GM19240 (cell line): Measurements from ENCODE around the gene CBX7.
A peak's percentile ranks its signal among the peaks of the same experiment; 100 is the strongest.

Experiments used
- DNase-seq: peaks from one replicate; pipeline ENCODE4 v3.0.0; 2011; ENCODE audit warnings: low spot score; ENCODE audit not compliant: insufficient read length

CBX7 gene

GRCh38 chr22:39128508-39128907 is 24.0 kb downstream of the CBX7 start:
- DNase-seq: no peak

- DNase-seq: no peak
Observed at GRCh38 chr22:39125622-39126021, 26.9 kb downstream of the CBX7 start.

- no peak for DNase-seq
Observed at GRCh38 chr22:39123751-39124581, 28.5 kb downstream of the CBX7 start.

GRCh38 chr22:39122772-39123470 is 29.6 kb downstream of the CBX7 start:
- DNase-seq: no peak

- DNase-seq: no peak
Observed at GRCh38 chr22:39120983-39121382, 31.5 kb downstream of the CBX7 start.

GRCh38 chr22:39117585-39118191 is 34.8 kb downstream of the CBX7 start:
- peak; percentile 58 for DNase-seq

DNA sequence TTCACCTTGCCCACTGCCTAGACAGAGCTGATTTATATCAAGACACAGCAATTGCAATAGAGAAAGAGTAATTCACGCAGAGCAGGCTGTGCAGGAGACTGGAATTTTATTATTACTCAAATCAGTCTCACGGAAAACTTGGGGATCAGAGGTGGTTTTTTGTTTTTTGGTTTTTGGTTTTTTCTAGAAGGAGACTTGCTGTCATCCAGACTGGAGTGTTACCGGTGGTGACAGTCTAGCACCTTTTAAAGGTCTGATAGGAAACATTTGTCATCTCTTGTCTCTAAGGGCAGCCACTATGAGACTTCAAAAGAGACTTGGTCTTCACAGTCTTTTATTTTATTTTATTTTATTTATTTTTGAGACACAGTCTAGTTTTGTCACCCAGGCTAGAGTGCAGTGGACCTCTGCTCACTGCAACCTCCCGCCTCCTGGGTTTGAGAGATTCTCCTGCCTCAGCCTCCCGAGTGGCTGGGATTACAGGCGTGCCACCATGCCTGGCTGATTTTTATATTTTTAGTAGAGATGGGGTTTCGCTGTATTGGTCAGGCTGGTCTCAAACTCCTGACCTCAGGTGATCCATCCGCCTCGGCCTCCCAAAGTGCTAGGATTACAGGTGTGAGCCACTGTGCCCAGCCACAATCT is 36.4 kb downstream of the CBX7 start:
- DNase-seq: no peak

GRCh38 chr22:39115570-39115969 is 36.9 kb downstream of the CBX7 start:
- no peak for DNase-seq

DNA sequence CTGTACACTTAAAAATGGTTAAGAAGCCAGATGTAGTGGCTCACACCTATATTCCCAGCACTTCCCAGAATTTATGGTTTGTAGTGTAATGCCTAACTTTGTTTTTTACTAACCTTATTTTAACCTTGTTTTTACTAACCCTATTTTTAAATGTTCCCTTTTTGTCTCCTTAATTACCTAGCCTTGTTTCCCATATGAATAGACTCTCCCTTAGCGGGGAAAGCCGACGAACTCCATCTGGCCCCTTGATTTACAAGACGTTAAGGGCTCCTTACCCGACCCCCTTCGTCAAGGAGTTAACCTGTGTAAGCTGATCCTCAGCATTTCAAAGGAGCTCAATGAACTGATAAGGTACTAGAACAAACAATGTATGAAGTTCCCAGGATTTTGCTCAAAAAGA is 38.4 kb downstream of the CBX7 start:
- DNase-seq: no peak

DNA sequence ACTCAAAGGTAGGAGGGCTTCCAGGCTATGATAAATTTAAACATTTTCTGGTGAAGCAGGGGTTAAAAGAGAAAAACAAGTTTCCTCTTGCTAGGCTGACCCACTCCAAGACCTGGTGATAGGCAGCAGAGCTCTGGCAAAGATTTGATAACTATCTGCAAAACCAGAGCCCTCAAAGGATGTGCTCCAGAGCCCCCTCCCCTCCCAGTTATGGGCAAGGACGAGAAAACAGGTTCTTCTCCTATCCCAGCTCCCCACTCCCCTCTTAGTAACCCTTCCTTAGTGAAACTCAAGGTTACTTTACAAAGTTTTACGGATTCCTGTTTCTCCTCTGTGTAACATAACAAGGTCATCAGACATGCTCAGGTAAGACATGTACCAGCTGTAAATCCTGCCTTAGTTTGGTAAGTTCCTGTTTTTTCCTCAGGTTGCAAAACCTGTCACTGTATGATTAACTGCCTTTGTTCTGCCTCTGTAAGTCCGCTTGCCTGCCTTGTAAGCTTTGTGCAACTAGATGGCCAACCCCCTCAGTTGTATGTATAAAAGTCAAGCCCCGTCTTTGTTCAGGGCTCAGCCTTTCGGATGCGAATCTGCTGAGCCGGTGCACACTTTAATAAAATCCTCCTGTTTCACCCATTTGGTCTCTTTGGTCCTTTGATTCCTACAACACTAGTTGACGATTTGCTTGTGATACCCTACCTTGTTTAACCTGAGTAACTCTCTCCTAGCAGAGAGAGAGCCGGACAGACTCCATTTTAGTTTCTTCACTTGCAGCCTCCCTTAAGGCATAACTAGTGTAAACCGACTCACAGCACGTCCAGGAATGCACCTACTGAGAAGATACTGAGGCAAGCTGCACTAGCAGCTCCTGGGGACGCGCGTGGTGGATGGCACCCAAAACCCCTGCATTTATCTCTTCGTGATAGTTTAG is 41.6 kb downstream of the CBX7 start:
- no peak for DNase-seq

DNA sequence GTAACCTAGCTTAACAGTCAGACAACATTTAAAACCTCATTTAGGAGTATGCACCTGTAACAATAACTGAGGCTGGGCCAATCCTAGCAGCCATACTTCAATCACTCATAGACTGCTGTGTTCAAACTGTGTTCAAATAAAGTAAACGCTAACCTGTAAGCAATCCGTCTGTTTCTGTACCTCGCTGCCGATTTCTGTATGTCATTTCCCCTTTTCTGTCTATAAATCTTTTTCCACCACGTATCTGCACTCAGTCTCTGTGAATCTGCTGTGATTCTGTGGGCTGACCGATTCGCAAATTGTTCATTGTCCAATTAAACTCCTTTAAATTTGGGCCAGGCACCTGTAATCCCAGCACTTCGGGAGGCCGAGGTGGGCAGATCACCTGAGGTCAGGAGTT is 43.1 kb downstream of the CBX7 start:
- DNase-seq: no peak

- DNase-seq: no peak
Observed at GRCh38 chr22:39108487-39108886, 44.0 kb downstream of the CBX7 start.

DNA sequence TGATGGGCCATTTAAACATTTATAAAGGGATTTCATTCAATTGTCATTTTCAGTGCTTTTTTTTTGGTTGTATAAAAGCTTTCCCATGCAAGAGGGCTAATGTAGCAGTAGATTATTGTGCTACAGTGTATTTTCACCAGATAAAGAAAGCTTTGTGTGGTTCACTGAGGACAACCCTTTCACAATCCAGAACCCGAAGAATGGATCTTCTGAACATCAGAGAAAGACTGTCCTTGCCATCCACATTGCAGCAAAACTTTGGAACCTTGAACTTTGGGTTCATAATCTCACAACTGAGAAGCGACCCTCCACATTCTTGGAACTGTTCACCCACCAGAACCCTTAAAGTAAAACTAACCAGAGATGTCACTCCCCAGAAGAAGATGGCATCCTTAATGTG is 46.2 kb downstream of the CBX7 start:
- no peak for DNase-seq

- DNase-seq: no peak
Observed at GRCh38 chr22:39103431-39103830, 49.0 kb downstream of the CBX7 start.

DNA sequence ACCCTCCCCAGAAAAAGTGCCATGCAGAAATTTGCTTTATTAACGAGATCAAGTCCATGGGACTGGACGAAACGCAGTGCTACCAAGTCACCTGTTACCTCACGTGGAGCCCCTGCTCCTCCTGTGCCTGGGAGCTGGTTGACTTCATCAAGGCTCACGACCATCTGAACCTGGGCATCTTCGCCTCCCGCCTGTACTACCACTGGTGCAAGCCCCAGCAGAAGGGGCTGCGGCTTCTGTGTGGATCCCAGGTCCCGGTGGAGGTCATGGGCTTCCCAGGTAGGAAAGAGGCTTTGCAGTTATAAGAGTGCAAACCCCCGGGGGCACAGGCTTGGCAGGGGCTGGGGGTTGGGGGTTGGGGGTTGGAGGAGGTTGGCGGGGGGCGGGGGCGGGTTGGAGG is 51.3 kb downstream of the CBX7 start:
- no peak for DNase-seq

DNA sequence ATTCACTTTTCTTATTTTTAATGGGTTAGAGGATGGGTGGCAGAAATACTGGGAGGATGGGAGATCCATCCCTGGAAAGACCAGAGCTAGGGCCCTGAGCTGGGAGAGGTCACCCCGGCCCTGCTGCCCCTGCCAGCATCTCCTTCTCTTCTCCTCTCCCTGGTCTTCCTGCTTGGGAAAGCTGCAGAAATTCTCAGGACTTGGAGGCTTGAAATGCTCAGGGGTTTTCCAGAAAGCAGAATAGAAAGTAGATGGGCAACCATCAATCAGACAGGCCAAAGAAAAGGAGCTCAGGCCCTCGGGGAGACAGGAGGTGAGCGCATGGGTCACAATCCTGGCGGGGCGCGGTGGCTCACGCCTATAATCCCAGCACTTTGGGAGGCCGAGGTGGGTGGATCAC is 53.9 kb downstream of the CBX7 start:
- no peak for DNase-seq

DNA sequence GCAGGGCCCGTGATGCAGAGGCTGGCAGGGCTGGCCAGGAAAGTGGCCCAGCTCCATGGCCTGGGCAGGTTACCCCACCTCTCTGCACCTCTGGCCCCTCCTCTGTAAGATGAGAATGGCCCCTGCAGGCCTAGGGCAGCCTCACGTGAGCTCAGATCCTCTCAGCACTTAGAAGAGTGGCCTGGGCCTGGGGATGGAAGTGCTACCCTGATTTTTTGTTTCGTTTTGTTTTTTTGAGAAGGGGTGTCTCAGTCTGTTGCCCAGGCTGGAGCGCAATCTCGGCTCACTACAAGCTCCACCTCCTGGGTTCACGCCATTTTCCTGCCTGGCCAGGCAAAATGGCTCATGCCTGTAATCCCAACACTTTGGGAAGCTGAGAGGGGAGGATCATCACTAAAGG is 54.5 kb downstream of the CBX7 start:
- DNase-seq: peak; percentile 55

DNA sequence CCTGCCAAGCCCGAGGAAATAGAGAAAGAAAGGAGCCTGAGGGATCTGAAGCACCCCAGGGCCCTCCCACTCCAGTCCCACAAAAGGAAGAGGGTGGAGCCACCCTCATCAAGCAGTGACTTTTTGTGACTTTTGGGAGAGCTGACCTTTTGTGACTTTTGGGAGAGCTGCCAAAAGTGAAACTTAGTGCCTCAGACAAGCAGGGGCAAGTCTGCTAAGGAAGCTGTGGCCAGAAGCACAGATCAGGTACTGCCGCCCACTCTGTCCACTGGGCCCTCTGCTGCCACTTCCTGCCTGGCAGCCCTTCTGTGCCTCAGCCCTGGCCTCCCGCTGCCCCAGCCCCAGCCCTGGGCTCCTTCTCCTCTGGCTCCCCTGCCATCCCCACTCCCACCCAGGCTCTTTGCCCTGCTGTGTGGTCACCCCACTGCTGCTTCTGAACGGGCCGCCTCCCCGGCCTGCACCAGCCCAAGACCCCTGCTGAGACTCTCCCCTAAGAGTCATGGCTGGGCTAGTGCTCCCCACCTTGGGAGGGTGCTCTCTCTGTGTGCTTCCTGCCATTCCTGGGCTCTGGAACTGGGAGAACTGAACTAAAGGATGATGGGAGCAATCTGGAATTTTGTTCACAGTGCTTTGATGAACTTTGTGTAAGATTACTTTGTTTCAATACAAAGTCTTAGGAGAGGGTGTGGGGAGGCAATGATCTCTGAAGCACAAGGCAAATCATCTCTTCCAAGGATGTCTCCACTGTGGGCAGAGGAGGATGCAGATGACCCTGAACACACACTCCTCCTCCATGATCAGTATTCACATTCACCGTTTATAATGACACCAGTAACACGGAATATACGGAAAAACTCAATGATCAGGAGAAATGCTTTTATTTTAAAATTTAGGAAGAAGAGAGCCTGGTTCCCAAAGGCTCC is 55.1 kb downstream of the CBX7 start, which contains the start of gene APOBEC3H:
APOBEC3H (plus strand) TSS at position 147 of the 923 bp plus-strand sequence. CDS start 3,035 bp downstream, outside the sequence.
- DNase-seq: no peak

DNA sequence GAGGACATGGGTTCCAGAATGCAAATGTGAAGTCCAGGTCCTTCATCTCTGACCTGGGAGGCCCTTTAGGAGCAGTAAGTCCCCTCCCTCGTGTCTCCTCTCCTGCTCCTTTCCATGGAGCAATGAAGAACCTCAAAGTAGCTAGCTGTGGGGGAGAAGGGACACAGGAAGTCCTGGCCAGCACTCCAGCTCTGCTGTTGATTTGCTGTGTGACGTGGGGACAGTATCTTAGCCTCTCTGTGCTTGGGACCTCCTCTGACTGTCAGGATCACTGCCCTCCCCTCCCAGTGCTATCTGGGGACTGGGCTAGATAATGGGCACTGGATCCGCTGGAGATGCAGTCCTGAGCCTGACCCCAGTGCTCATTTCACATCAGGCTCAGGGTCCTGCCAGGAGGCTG is 56.5 kb downstream of the CBX7 start:
- no peak for DNase-seq
